HepG2 (cell line): Measurements from ENCODE around the gene PPP1R12B. TPM values are rescaled to one million over a fixed set of nuclear protein-coding genes. Genes with fewer than 3 reads are reported as not detected.

Experiments used
- CBX1 ChIP-seq: IDR thresholded peaks from one replicate; pipeline ENCODE4 v1.6.1; 2016; ENCODE audit warnings: antibody characterized with exemption, low read depth
- DR1 ChIP-seq: sonication (generic); formaldehyde crosslinking; IDR thresholded peaks from 2 replicates; pipeline ENCODE4 v1.8.0; 2021; ENCODE audit warnings: mild to moderate bottlenecking, missing genetic modification reagents, inconsistent platforms
- FOXJ3 ChIP-seq: sonication (generic); formaldehyde crosslinking; IDR thresholded peaks from 2 replicates; pipeline ENCODE4 v1.4.0; 2020; ENCODE audit warnings: missing genetic modification reagents, mild to moderate bottlenecking, borderline replicate concordance
- HIVEP1 ChIP-seq: sonication (generic); formaldehyde crosslinking; IDR thresholded peaks from 2 replicates; pipeline ENCODE4 v1.4.0; 2020; ENCODE audit warnings: mild to moderate bottlenecking, missing genetic modification reagents
- MAFK ChIP-seq, 2 experiments: IDR thresholded peaks in 1 of 2; conservative IDR thresholded peaks in 1 of 2; 2 replicates each; pipeline ENCODE4 v1.6.1; 2011; ENCODE audit warnings: improper control_type of control experiment in 2 of 2, low read length in 2 of 2
- MATR3 ChIP-seq: sonication (generic); formaldehyde crosslinking; IDR thresholded peaks from 2 replicates; pipeline ENCODE4 v1.4.0; 2020; ENCODE audit warnings: missing genetic modification reagents
- SRSF4 ChIP-seq: fragments of 200-400 bp; formaldehyde crosslinking; IDR thresholded peaks from one replicate; pipeline ENCODE4 v1.6.1; 2018; ENCODE audit warnings: mild to moderate bottlenecking, low read depth, low read length, moderate library complexity; ENCODE audit not compliant: poor library complexity, severe bottlenecking
- TOE1 ChIP-seq: sonication (generic); formaldehyde crosslinking; IDR thresholded peaks from 2 replicates; pipeline ENCODE4 v1.4.0; 2020; ENCODE audit warnings: mild to moderate bottlenecking, missing genetic modification reagents
- TP53 ChIP-seq: sonication (generic); formaldehyde crosslinking; conservative IDR thresholded peaks from 2 replicates; pipeline ENCODE4 v1.4.0; 2020; ENCODE audit warnings: missing genetic modification reagents
- ZKSCAN1 ChIP-seq: fragments of 150-350 bp; IDR thresholded peaks from 2 replicates; pipeline ENCODE4 v1.6.1; 2014; ENCODE audit warnings: low read length
- ZNF138 ChIP-seq: sonication (generic); formaldehyde crosslinking; IDR thresholded peaks from 2 replicates; pipeline ENCODE4 v1.5.0; 2020; ENCODE audit warnings: mild to moderate bottlenecking, low read depth, missing genetic modification reagents
- ZNF180 ChIP-seq: sonication (generic); formaldehyde crosslinking; IDR thresholded peaks from 2 replicates; pipeline ENCODE4 v1.4.0; 2020; ENCODE audit warnings: low read depth, missing genetic modification reagents, borderline replicate concordance
- ZNF232 ChIP-seq: sonication (generic); formaldehyde crosslinking; IDR thresholded peaks from 2 replicates; pipeline ENCODE4 v1.4.0; 2020; ENCODE audit warnings: missing genetic modification reagents, borderline replicate concordance
- ZNF761 ChIP-seq: sonication (generic); formaldehyde crosslinking; conservative IDR thresholded peaks from 2 replicates; pipeline ENCODE4 v1.4.0; 2020; ENCODE audit warnings: mild to moderate bottlenecking, missing genetic modification reagents
- ZNF776 ChIP-seq: sonication (generic); formaldehyde crosslinking; IDR thresholded peaks from 2 replicates; pipeline ENCODE4 v1.4.0; 2020; ENCODE audit warnings: mild to moderate bottlenecking, missing genetic modification reagents
- polyA plus RNA-seq, 8 experiments: library from polyadenylated mRNA; depleted of rRNA in 3 of 8; stranded (reverse) in 7 of 8; unstranded in 1 of 8; fragments of >200 nt; fragmentation: Illumina TruSeq in 4 of 8; extraction: Trizol in 4 of 8; gene quantifications; 2 replicates each; pipeline versions ENCODE4 v1.2.1 to v1.2.3, GENCODE V29; 2011 to 2016; ENCODE audit warnings: low read depth in 4 of 8, missing spikeins in 1 of 8, mixed read lengths in 1 of 8; ENCODE audit not compliant: insufficient read depth in 1 of 8
- total RNA-seq, 5 experiments: library from RNA; depleted of rRNA; stranded (reverse); fragments of >200 nt; fragmentation: Illumina TruSeq; extraction: Trizol; gene quantifications; 2 replicates each; pipeline ENCODE4 v1.2.3, GENCODE V29; 2016; ENCODE audit warnings: low read depth in 1 of 5
- TF ChIP-seq, protein P1 (sequence below): sonication (generic); formaldehyde crosslinking; conservative IDR thresholded peaks from 2 replicates; pipeline ENCODE4 v1.8.0; 2022; ENCODE audit warnings: missing genetic modification reagents
- TF ChIP-seq, protein P2 (sequence below): sonication (generic); formaldehyde crosslinking; IDR thresholded peaks from 2 replicates; pipeline ENCODE4 v1.4.0; 2020; ENCODE audit warnings: missing genetic modification reagents
- TF ChIP-seq, protein P3 (sequence below): IDR thresholded peaks from 2 replicates; pipeline ENCODE4 v1.6.1; 2016; ENCODE audit warnings: missing compliant biosample characterization, missing genetic modification reagents, borderline replicate concordance
- TF ChIP-seq, protein P4 (sequence below): sonication (generic); formaldehyde crosslinking; IDR thresholded peaks from 2 replicates; pipeline ENCODE4 v1.4.0; 2020; ENCODE audit warnings: missing genetic modification reagents
- TF ChIP-seq, protein P5 (sequence below): sonication (generic); formaldehyde crosslinking; IDR thresholded peaks from 2 replicates; pipeline ENCODE4 v1.4.0; 2020; ENCODE audit warnings: mild to moderate bottlenecking, missing genetic modification reagents

The PPP1R12B gene
- total and polyA plus RNA-seq, 2 of the 13 experiments (the other 11 are each of a cell fraction or from before 2014, with no cell fraction given), result 12.0 to 13.6 TPM

- TF ChIP-seq, protein P1, sequence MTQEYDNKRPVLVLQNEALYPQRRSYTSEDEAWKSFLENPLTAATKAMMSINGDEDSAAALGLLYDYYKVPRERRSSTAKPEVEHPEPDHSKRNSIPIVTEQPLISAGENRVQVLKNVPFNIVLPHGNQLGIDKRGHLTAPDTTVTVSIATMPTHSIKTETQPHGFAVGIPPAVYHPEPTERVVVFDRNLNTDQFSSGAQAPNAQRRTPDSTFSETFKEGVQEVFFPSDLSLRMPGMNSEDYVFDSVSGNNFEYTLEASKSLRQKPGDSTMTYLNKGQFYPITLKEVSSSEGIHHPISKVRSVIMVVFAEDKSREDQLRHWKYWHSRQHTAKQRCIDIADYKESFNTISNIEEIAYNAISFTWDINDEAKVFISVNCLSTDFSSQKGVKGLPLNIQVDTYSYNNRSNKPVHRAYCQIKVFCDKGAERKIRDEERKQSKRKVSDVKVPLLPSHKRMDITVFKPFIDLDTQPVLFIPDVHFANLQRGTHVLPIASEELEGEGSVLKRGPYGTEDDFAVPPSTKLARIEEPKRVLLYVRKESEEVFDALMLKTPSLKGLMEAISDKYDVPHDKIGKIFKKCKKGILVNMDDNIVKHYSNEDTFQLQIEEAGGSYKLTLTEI (CRISPR knock-in tag), result no peak
- no peak for TF ChIP-seq TP53 (CRISPR knock-in tag)
- no peak for TF ChIP-seq MATR3 (CRISPR knock-in tag)
- TF ChIP-seq ZKSCAN1, result no peak
- TF ChIP-seq, protein P2, sequence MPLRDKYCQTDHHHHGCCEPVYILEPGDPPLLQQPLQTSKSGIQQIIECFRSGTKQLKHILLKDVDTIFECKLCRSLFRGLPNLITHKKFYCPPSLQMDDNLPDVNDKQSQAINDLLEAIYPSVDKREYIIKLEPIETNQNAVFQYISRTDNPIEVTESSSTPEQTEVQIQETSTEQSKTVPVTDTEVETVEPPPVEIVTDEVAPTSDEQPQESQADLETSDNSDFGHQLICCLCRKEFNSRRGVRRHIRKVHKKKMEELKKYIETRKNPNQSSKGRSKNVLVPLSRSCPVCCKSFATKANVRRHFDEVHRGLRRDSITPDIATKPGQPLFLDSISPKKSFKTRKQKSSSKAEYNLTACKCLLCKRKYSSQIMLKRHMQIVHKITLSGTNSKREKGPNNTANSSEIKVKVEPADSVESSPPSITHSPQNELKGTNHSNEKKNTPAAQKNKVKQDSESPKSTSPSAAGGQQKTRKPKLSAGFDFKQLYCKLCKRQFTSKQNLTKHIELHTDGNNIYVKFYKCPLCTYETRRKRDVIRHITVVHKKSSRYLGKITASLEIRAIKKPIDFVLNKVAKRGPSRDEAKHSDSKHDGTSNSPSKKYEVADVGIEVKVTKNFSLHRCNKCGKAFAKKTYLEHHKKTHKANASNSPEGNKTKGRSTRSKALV (CRISPR knock-in tag), result peak; percentile 56; the same call in 1 of the 2 replicates
- TF ChIP-seq, protein P3, sequence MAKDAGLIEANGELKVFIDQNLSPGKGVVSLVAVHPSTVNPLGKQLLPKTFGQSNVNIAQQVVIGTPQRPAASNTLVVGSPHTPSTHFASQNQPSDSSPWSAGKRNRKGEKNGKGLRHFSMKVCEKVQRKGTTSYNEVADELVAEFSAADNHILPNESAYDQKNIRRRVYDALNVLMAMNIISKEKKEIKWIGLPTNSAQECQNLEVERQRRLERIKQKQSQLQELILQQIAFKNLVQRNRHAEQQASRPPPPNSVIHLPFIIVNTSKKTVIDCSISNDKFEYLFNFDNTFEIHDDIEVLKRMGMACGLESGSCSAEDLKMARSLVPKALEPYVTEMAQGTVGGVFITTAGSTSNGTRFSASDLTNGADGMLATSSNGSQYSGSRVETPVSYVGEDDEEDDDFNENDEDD (CRISPR knock-in tag), result peak; percentile 23; the same call in 1 of the 2 replicates
- TF ChIP-seq SRSF4, result no peak
- no peak for TF ChIP-seq MAFK (conservative IDR thresholded peaks at IDR 0.05 in 1 of 2, IDR thresholded peaks at IDR 0.05 in 1 of 2; ENCODE audit: low read length in 2 of 2)
- peak; percentile 69; the same call in 1 of the 2 replicates for TF ChIP-seq DR1 (CRISPR knock-in tag)
- TF ChIP-seq FOXJ3, result peak; percentile 75; the same call in 1 of the 2 replicates
- TF ChIP-seq ZNF776 (CRISPR knock-in tag), result no peak
- TF ChIP-seq, protein P4, sequence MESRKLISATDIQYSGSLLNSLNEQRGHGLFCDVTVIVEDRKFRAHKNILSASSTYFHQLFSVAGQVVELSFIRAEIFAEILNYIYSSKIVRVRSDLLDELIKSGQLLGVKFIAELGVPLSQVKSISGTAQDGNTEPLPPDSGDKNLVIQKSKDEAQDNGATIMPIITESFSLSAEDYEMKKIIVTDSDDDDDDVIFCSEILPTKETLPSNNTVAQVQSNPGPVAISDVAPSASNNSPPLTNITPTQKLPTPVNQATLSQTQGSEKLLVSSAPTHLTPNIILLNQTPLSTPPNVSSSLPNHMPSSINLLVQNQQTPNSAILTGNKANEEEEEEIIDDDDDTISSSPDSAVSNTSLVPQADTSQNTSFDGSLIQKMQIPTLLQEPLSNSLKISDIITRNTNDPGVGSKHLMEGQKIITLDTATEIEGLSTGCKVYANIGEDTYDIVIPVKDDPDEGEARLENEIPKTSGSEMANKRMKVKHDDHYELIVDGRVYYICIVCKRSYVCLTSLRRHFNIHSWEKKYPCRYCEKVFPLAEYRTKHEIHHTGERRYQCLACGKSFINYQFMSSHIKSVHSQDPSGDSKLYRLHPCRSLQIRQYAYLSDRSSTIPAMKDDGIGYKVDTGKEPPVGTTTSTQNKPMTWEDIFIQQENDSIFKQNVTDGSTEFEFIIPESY (CRISPR knock-in tag), result 0 out of 2 replicates have a peak, but pooled peaks have one; percentile 14
- TF ChIP-seq ZNF761 (CRISPR knock-in tag), result peak; percentile 66; the same call in 1 of the 2 replicates
- TF ChIP-seq ZNF180 (CRISPR knock-in tag), result peak; percentile 81; the same call in 1 of the 2 replicates
- no peak for TF ChIP-seq TOE1 (CRISPR knock-in tag)
- TF ChIP-seq, protein P5, sequence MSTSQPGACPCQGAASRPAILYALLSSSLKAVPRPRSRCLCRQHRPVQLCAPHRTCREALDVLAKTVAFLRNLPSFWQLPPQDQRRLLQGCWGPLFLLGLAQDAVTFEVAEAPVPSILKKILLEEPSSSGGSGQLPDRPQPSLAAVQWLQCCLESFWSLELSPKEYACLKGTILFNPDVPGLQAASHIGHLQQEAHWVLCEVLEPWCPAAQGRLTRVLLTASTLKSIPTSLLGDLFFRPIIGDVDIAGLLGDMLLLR, result peak; percentile 85; the same call in 1 of the 2 replicates
- TF ChIP-seq ZNF138, result no peak
- no peak; the same call in 1 of the 2 replicates for TF ChIP-seq HIVEP1 (CRISPR knock-in tag)
- TF ChIP-seq CBX1, result no peak
- TF ChIP-seq ZNF232, result no peak
Measured at GRCh38 chr1:202348509-202349205, at the start of gene PPP1R12B (continued).
